Bronchial epithelial cell (primary cell): ENCODE data around the gene CDH6. TPM values are rescaled to one million over a fixed set of nuclear protein-coding genes. Genes with fewer than 3 reads are reported as not detected.
A peak's percentile ranks its signal among the peaks of the same experiment; 100 is the strongest.

Experiments used
- DNase-seq: peaks from one replicate; pipeline ENCODE4 v3.0.0-alpha.2; 2010; ENCODE audit warnings: low read depth
- FAIRE-seq: peaks from 2 replicates; lab custom pipeline; 2011; peaks lifted over from hg19 to GRCh38; lab: Jason Lieb, UNC
- H3K27me3 ChIP-seq: 2 replicates; pipeline ENCODE4 v1.5.1; 2011; ENCODE audit warnings: low read length; ENCODE audit not compliant: control insufficient read depth, insufficient read depth
- H3K36me3 ChIP-seq: 2 replicates; pipeline ENCODE4 v1.5.1; 2011; ENCODE audit warnings: low read length; ENCODE audit not compliant: control insufficient read depth, insufficient read depth
- H3K4me3 ChIP-seq: 2 replicates; pipeline ENCODE4 v1.5.1; 2011; ENCODE audit warnings: mild to moderate bottlenecking, low read depth, low read length, control low read depth
- total RNA-seq: library from RNA; depleted of rRNA; stranded (reverse); fragments of >200 nt; gene quantifications from 2 replicates; pipeline ENCODE4 v1.2.1, GENCODE V29; 2014
- TF ChIP-seq, protein P1 (sequence below): IDR thresholded peaks from 2 replicates; pipeline ENCODE4 v1.5.1; 2011; ENCODE audit warnings: mild to moderate bottlenecking, moderate library complexity, low read length, control low read depth, inconsistent platforms; ENCODE audit not compliant: insufficient read depth, severe bottlenecking

The CDH6 gene
- total RNA-seq, 1 donor from 2014 or later = 9.5 TPM

DNA sequence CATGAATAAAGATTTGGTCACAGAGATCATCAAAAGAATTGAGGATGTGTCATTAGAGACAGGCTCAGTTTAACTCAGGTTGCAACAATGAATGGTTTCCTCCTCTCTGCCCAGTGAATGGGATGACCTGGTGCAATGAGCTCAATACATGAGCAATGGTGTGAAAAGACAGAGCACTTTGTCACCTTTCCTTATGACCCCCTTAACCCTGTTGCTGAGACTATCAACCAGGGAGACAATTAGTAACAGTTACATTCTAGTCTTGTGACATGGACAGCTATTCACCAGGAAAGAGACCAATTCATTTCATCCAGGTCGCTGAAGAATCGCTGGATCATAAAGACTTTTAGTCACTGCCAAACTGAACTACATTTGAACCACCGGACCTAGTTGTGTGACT lies 19.9 kb upstream of the CDH6 start:
- FAIRE-seq = peak; percentile 40
- TF ChIP-seq, protein P1, sequence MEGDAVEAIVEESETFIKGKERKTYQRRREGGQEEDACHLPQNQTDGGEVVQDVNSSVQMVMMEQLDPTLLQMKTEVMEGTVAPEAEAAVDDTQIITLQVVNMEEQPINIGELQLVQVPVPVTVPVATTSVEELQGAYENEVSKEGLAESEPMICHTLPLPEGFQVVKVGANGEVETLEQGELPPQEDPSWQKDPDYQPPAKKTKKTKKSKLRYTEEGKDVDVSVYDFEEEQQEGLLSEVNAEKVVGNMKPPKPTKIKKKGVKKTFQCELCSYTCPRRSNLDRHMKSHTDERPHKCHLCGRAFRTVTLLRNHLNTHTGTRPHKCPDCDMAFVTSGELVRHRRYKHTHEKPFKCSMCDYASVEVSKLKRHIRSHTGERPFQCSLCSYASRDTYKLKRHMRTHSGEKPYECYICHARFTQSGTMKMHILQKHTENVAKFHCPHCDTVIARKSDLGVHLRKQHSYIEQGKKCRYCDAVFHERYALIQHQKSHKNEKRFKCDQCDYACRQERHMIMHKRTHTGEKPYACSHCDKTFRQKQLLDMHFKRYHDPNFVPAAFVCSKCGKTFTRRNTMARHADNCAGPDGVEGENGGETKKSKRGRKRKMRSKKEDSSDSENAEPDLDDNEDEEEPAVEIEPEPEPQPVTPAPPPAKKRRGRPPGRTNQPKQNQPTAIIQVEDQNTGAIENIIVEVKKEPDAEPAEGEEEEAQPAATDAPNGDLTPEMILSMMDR = no peak
- Histone ChIP-seq H3K36me3 (no peaks in the 10 kb centered on the region), H3K4me3 (no peak overlapping the region), H3K27me3 (no peaks in the 10 kb centered on the region)
- DNase-seq = peak; percentile 33

DNA sequence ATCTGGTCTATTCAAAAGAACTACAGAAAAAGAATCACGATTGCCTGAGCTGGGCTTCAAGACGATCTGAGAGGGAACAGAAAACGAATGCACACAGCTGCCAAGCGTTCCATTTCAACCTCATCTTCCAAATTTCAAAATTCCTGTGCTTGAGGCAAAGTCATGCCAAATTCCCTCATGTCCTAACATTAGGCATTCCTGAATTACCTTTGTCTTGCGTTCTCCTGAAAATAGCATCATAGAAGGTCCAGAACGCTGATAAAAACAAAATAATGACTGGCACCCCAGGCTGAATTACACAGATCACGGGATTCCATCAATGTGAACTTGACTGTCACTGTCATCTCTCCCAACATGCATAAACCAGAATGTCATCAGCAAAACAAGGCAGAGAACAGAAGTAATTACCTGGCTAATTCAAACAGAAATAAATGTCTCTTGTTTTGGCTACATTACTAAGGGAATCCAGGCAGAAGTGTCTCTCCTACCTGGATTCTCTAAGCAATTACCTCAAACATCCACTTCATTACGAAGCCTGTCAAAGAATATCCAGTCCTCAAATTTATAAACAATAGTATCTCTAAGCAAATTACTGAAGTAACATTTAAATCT lies 12.0 kb upstream of the CDH6 start:
- FAIRE-seq = no peak
- Histone ChIP-seq H3K27me3 (no peaks in the 10 kb centered on the region), H3K4me3 (no peak overlapping the region), H3K36me3 (no peaks in the 10 kb centered on the region)
- DNase-seq = no peak
- TF ChIP-seq, protein P1 = no peak

DNA sequence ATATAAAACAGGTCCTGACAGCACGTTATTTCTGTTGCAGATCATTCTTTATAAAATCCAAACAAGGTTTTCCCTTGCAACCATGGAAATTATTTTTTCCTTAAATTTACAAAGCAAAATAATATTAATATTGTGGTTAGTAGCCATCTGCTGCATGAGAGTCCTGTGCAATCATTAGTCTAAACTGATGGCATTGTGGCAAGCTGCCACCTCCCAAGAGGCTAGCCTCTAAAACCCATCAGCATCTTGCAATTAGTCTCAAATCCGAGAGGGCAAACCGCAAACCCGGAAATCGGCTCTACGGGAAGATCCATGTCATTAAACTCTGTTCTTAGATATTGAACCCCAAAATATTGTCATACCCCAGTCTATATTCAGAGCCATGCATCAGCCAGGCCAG lies 11.3 kb upstream of the CDH6 start:
- H3K36me3 ChIP-seq = no peaks in the 10 kb centered on the region
- H3K4me3 ChIP-seq = no peak overlapping the region
- TF ChIP-seq, protein P1 = no peak
- H3K27me3 ChIP-seq = no peaks in the 10 kb centered on the region
- DNase-seq (no peak), FAIRE-seq (no peak)

DNA sequence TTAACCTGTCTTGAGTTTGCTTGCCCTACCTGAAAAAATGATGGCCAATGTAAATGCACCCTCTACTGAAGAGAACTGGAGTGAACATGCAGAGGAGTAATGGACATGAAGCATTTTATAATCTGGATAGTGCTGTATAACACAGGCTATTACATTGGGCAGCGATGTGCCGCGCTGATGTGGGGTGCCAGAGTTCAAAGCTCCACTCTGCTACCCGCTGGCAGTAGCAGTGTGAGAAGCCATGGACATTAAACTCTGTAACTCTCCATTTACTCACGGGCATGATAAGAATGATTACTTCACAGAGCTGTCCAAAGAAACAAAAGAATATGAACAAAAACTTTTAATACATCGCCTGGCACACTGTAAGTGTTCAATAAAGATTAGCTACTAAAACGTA lies 7.5 kb upstream of the CDH6 start:
- TF ChIP-seq, protein P1 = no peak
- FAIRE-seq (no peak), DNase-seq (no peak)
- no peak overlapping the region for H3K4me3 ChIP-seq
- H3K27me3 ChIP-seq = no peaks in the 10 kb centered on the region
- H3K36me3 ChIP-seq = no peaks in the 10 kb centered on the region

DNA sequence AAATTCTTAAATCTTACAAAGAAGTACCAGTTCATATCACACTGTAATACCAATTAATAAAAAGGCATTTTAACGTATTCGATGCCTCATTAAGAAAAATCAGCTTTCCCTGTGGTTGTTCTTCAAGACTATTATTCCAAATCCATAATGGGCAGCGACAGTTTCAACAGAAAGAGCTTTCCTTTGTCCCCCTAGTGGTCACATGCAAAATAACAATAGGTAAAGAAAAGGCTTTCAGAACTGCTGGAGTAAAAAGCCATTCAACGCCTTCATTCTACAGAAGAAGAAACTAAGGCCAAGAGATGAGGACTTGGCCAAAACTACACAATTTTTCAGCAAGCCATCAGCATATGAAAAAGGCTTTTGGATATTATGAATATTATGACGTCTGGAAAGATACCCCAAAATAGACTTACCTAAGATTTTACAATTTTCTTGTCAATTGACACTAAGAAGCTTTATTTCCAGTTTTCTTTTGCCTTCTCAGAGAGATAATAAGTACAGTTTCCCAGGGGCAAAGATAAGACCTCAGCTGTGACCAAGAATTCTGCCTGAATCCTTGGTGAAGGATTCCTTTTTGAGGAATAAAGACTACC lies 6.7 kb upstream of the CDH6 start:
- Histone ChIP-seq H3K27me3 (no peaks in the 10 kb centered on the region), H3K36me3 (no peaks in the 10 kb centered on the region), H3K4me3 (no peak overlapping the region)
- FAIRE-seq (no peak), DNase-seq (peak; percentile 54)
- TF ChIP-seq, protein P1 = peak; percentile 70
